ENCODE measurements around the gene ARHGAP26. TPM values are rescaled to one million over a fixed set of nuclear protein-coding genes. Genes with fewer than 3 reads are reported as not detected.

ARHGAP26 gene
- total RNA-seq, 1 donor from 2014 or later: 14.1 TPM

GRCh38 chr5:142883025-142883424 is 112.8 kb downstream of the ARHGAP26 start:
- no peak for TF ChIP-seq CTCF (IDR thresholded peaks at IDR 0.05)
- no peak overlapping the region for H3K4me3 Mint-ChIP-seq (ENCODE audit: unreplicated experiment)
- H3K27ac Mint-ChIP-seq (ENCODE audit: unreplicated experiment): no peak overlapping the region
- no peaks in the 10 kb centered on the region for H3K27me3 Mint-ChIP-seq (ENCODE audit: unreplicated experiment)
- H3K9me3 Mint-ChIP-seq (ENCODE audit: unreplicated experiment): no peaks in the 10 kb centered on the region
- no peak for DNase-seq (ENCODE audit: extremely low spot score, unreplicated experiment)
- H3K36me3 Mint-ChIP-seq (ENCODE audit: unreplicated experiment): no peaks in the 10 kb centered on the region
- H3K4me1 Mint-ChIP-seq (ENCODE audit: unreplicated experiment): peaks cover 16% of the 10 kb centered on the region

- Mint-ChIP-seq H3K9me3 (ENCODE audit: unreplicated experiment) (no peaks in the 10 kb centered on the region), H3K4me3 (ENCODE audit: unreplicated experiment) (no peak overlapping the region), H3K27me3 (ENCODE audit: unreplicated experiment) (no peaks in the 10 kb centered on the region), H3K4me1 (ENCODE audit: unreplicated experiment) (peaks cover 16% of the 10 kb centered on the region), H3K27ac (ENCODE audit: unreplicated experiment) (no peak overlapping the region), H3K36me3 (ENCODE audit: unreplicated experiment) (no peaks in the 10 kb centered on the region)
- no peak for DNase-seq (ENCODE audit: extremely low spot score, unreplicated experiment)
- no peak for TF ChIP-seq CTCF (IDR thresholded peaks at IDR 0.05)
These were observed 113.3 kb downstream of the ARHGAP26 start for GRCh38 chr5:142883438-142883837.

DNA sequence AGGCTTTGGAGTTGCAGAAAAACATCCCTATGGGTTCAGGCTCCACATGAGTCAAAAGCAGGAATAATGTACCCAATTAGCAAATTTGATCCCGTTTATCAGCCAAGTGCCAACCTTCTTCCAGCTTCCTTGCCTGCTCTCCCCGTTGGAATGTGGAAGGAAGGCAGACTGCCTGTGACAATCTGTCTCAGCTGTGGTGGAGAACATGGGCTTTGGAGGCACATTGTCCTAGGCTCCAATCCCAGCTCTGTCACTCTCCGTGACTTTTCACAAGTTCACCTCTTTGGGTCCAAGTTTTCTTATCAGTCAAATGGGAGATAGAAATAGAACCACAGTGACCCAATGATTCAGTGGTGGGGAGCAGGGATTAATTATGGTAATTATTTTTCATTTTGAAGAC is 113.9 kb downstream of the ARHGAP26 start:
- no peaks in the 10 kb centered on the region for H3K36me3 Mint-ChIP-seq (ENCODE audit: unreplicated experiment)
- TF ChIP-seq CTCF (IDR thresholded peaks at IDR 0.05): no peak
- DNase-seq (ENCODE audit: extremely low spot score, unreplicated experiment): no peak
- H3K27ac Mint-ChIP-seq (ENCODE audit: unreplicated experiment): no peak overlapping the region
- H3K4me1 Mint-ChIP-seq (ENCODE audit: unreplicated experiment): peaks cover 16% of the 10 kb centered on the region
- no peaks in the 10 kb centered on the region for H3K9me3 Mint-ChIP-seq (ENCODE audit: unreplicated experiment)
- H3K27me3 Mint-ChIP-seq (ENCODE audit: unreplicated experiment): no peaks in the 10 kb centered on the region
- H3K4me3 Mint-ChIP-seq (ENCODE audit: unreplicated experiment): no peak overlapping the region

GRCh38 chr5:142886211-142886610 is 116.0 kb downstream of the ARHGAP26 start:
- DNase-seq (ENCODE audit: extremely low spot score, unreplicated experiment): no peak
- Mint-ChIP-seq H3K27ac (ENCODE audit: unreplicated experiment) (no peak overlapping the region), H3K36me3 (ENCODE audit: unreplicated experiment) (no peaks in the 10 kb centered on the region), H3K9me3 (ENCODE audit: unreplicated experiment) (no peaks in the 10 kb centered on the region), H3K4me3 (ENCODE audit: unreplicated experiment) (no peak overlapping the region), H3K4me1 (ENCODE audit: unreplicated experiment) (peaks cover 8% of the 10 kb centered on the region), H3K27me3 (ENCODE audit: unreplicated experiment) (no peaks in the 10 kb centered on the region)
- no peak for TF ChIP-seq CTCF (IDR thresholded peaks at IDR 0.05)

GRCh38 chr5:142886956-142887355 is 116.8 kb downstream of the ARHGAP26 start:
- no peak for DNase-seq (ENCODE audit: extremely low spot score, unreplicated experiment)
- no peaks in the 10 kb centered on the region for H3K27me3 Mint-ChIP-seq (ENCODE audit: unreplicated experiment)
- peaks cover 3% of the 10 kb centered on the region for H3K4me1 Mint-ChIP-seq (ENCODE audit: unreplicated experiment)
- H3K4me3 Mint-ChIP-seq (ENCODE audit: unreplicated experiment): no peak overlapping the region
- no peaks in the 10 kb centered on the region for H3K9me3 Mint-ChIP-seq (ENCODE audit: unreplicated experiment)
- no peaks in the 10 kb centered on the region for H3K36me3 Mint-ChIP-seq (ENCODE audit: unreplicated experiment)
- no peak overlapping the region for H3K27ac Mint-ChIP-seq (ENCODE audit: unreplicated experiment)
- no peak for TF ChIP-seq CTCF (IDR thresholded peaks at IDR 0.05)

Data from osteocyte (in vitro differentiated cells).